ENCODE data around the gene MDM2. TPM values are rescaled to one million over a fixed set of nuclear protein-coding genes. Genes with fewer than 3 reads are reported as not detected.

Gene MDM2
- total and polyA plus RNA-seq, 9 of the 15 experiments (the other 6 are each of a cell fraction or from before 2014, with no cell fraction given) = 13.6 to 100 (median 49.0) TPM

DNA sequence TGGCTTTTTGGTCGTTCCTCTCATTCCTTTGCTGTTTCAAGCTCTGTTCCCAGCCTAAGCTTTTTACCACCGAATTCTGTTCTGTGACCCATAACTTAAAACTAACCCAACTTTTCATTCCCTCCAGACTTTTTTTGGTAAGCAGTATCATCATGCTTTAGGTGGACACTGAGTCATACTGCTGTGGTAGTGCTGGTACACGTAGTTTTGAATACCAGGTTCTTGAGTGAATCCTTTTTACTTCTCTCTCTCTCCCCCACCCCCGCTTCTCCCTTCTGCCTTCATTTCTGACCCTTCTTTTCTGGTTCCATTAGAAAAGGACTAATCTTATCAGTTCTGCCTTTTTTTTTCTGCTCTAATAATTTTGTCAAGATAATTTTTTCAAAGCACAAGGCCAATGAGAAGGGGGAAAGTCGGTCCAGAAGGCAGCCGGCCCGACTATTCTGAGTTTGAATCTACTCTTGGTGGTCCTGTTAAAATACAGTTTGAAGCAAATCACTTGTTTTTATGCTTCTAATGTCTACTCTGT, 2.3 kb upstream of the MDM2 start:
- Histone ChIP-seq H3K9me3 (replicated peaks; ENCODE audit: control insufficient read depth, insufficient read depth, low read depth, low read length) (no peaks in the 10 kb centered on the region), H2AFZ (ENCODE audit: low read depth, low read length) (peak overlapping the region; percentile 94), H3K9me1 (ENCODE audit: control insufficient read depth, insufficient read depth, low read length) (no peaks in the 10 kb centered on the region), H3K79me2 (ENCODE audit: control insufficient read depth, insufficient read depth, low read length) (peaks cover 28% of the 10 kb centered on the region), H3K9ac (ENCODE audit: insufficient read depth in 1 of 2, low read depth in 2 of 2, low read length in 2 of 2) (no peak overlapping the region), H3K36me3 (ENCODE audit: control insufficient read depth, insufficient read depth, low read length) (peaks cover 15% of the 10 kb centered on the region; the same call in 1 of the 3 replicates), H3K4me3 (no peak overlapping the region), H3K27me3 (ENCODE audit: control insufficient read depth in 2 of 2, insufficient read depth in 2 of 2, low read length in 2 of 2) (no peaks in the 10 kb centered on the region), H4K20me1 (replicated peaks; ENCODE audit: control insufficient read depth, insufficient read depth, low read length) (no peaks in the 10 kb centered on the region), H3K4me2 (ENCODE audit: insufficient read depth, low read length) (no peak overlapping the region), H3K27ac (ENCODE audit: extremely low read depth, low read depth, low read length) (no peak overlapping the region), H3K4me1 (replicated peaks in 1 of 2; ENCODE audit: control insufficient read depth in 2 of 2, insufficient read depth in 2 of 2, low read length in 2 of 2) (peaks cover 14% of the 10 kb centered on the region in 2 experiments; a peak in 4 of 5 replicates)
- DNase-seq (ENCODE audit: extremely low read depth in 1 of 4, low spot score in 3 of 4) = no peak
- in situ Hi-C loops (cut with MboI) (no loop called here), intact Hi-C loops (cut with micrococcal nuclease) (no loop called here)
- no peak for FAIRE-seq
- POLR2A ChIA-PET = no interaction called here
- WGBS (ENCODE audit: insufficient coverage, low coverage, missing lambda C conversion rate) = 75% methylated on average over 6 of the region's 7 CpGs
- CTCF ChIA-PET (ENCODE audit: low intra/inter-chr PET ratio) = interaction anchor here (0.7 kb wide), 1 partner anchor 115 kb away, joined by 3 read pairs; no protein-coding TSS in a partner anchor
- BruUV-seq (replicated peaks) = no TSS peak
- no peak for ATAC-seq
- TF ChIP-seq, protein P1, sequence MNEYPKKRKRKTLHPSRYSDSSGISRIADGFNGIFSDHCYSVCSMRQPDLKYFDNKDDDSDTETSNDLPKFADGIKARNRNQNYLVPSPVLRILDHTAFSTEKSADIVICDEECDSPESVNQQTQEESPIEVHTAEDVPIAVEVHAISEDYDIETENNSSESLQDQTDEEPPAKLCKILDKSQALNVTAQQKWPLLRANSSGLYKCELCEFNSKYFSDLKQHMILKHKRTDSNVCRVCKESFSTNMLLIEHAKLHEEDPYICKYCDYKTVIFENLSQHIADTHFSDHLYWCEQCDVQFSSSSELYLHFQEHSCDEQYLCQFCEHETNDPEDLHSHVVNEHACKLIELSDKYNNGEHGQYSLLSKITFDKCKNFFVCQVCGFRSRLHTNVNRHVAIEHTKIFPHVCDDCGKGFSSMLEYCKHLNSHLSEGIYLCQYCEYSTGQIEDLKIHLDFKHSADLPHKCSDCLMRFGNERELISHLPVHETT (CRISPR knock-in tag; conservative IDR thresholded peaks at IDR 0.05 in 1 of 2, IDR thresholded peaks at IDR 0.05 in 1 of 2) = no peak
- TF ChIP-seq CEBPB (tag; IDR thresholded peaks at IDR 0.05) (no peak), GTF2A2 (tag; IDR thresholded peaks at IDR 0.05) (no peak), FOSL1 (tag; conservative IDR thresholded peaks at IDR 0.05) (no peak), XRCC3 (IDR thresholded peaks at IDR 0.05) (no peak), ZNF146 (CRISPR knock-in tag; IDR thresholded peaks at IDR 0.05; ENCODE audit: unreplicated experiment) (no peak), HSF4 (CRISPR knock-in tag; IDR thresholded peaks at IDR 0.05; ENCODE audit: borderline replicate concordance) (no peak), ZNF140 (CRISPR knock-in tag; IDR thresholded peaks at IDR 0.05) (no peak), KAT8 (IDR thresholded peaks at IDR 0.05; ENCODE audit: low read depth) (no peak), SNRNP70 (optimal IDR thresholded peaks at IDR 0.05; ENCODE audit: low read depth, low read length) (no peak), U2AF1 (optimal IDR thresholded peaks at IDR 0.05; ENCODE audit: low read depth, low read length) (no peak), ZNF316 (IDR thresholded peaks at IDR 0.05) (no peak)
- TF ChIP-seq, protein P2, sequence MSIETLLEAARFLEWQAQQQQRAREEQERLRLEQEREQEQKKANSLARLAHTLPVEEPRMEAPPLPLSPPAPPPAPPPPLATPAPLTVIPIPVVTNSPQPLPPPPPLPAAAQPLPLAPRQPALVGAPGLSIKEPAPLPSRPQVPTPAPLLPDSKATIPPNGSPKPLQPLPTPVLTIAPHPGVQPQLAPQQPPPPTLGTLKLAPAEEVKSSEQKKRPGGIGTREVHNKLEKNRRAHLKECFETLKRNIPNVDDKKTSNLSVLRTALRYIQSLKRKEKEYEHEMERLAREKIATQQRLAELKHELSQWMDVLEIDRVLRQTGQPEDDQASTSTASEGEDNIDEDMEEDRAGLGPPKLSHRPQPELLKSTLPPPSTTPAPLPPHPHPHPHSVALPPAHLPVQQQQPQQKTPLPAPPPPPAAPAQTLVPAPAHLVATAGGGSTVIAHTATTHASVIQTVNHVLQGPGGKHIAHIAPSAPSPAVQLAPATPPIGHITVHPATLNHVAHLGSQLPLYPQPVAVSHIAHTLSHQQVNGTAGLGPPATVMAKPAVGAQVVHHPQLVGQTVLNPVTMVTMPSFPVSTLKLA (conservative IDR thresholded peaks at IDR 0.05) = no peak
- TF ChIP-seq, protein P3, sequence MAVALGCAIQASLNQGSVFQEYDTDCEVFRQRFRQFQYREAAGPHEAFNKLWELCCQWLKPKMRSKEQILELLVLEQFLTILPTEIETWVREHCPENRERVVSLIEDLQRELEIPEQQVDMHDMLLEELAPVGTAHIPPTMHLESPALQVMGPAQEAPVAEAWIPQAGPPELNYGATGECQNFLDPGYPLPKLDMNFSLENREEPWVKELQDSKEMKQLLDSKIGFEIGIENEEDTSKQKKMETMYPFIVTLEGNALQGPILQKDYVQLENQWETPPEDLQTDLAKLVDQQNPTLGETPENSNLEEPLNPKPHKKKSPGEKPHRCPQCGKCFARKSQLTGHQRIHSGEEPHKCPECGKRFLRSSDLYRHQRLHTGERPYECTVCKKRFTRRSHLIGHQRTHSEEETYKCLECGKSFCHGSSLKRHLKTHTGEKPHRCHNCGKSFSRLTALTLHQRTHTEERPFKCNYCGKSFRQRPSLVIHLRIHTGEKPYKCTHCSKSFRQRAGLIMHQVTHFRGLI (CRISPR knock-in tag; IDR thresholded peaks at IDR 0.05) = no peak
- TF ChIP-seq, protein P4, sequence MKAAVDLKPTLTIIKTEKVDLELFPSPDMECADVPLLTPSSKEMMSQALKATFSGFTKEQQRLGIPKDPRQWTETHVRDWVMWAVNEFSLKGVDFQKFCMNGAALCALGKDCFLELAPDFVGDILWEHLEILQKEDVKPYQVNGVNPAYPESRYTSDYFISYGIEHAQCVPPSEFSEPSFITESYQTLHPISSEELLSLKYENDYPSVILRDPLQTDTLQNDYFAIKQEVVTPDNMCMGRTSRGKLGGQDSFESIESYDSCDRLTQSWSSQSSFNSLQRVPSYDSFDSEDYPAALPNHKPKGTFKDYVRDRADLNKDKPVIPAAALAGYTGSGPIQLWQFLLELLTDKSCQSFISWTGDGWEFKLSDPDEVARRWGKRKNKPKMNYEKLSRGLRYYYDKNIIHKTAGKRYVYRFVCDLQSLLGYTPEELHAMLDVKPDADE (conservative IDR thresholded peaks at IDR 0.05; ENCODE audit: control insufficient read depth, low read depth, low read length) = no peak
- TF ChIP-seq, protein P5, sequence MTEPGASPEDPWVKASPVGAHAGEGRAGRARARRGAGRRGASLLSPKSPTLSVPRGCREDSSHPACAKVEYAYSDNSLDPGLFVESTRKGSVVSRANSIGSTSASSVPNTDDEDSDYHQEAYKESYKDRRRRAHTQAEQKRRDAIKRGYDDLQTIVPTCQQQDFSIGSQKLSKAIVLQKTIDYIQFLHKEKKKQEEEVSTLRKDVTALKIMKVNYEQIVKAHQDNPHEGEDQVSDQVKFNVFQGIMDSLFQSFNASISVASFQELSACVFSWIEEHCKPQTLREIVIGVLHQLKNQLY (CRISPR knock-in tag; conservative IDR thresholded peaks at IDR 0.05) = no peak

Measured in K562 (cell line).